Fibroblast of the aortic adventitia (primary cell): ENCODE measurements around the gene TIMP2. TPM values are rescaled to one million over a fixed set of nuclear protein-coding genes. Genes with fewer than 3 reads are reported as not detected.

Source experiments
- DNase-seq: peaks from one replicate; pipeline ENCODE4 v3.0.0-alpha.2; 2010; ENCODE audit warnings: low read depth
- H3K4me3 ChIP-seq: 2 replicates; pipeline ENCODE4 v1.5.1; 2011; ENCODE audit warnings: low read depth, mild to moderate bottlenecking, control low read depth, low read length, moderate library complexity
- total RNA-seq: library from RNA; depleted of rRNA; stranded (reverse); fragments of >200 nt; gene quantifications from 2 replicates; pipeline ENCODE4 v1.2.3, GENCODE V29; 2012; ENCODE audit warnings: low replicate concordance
- TF ChIP-seq, protein P1 (sequence below): IDR thresholded peaks from 2 replicates; pipeline ENCODE4 v1.5.1; 2011; ENCODE audit warnings: mild to moderate bottlenecking, low read length, control low read depth, inconsistent platforms; ENCODE audit not compliant: insufficient read depth

The TIMP2 gene
- total RNA-seq, 1 donor = 180 TPM

DNA sequence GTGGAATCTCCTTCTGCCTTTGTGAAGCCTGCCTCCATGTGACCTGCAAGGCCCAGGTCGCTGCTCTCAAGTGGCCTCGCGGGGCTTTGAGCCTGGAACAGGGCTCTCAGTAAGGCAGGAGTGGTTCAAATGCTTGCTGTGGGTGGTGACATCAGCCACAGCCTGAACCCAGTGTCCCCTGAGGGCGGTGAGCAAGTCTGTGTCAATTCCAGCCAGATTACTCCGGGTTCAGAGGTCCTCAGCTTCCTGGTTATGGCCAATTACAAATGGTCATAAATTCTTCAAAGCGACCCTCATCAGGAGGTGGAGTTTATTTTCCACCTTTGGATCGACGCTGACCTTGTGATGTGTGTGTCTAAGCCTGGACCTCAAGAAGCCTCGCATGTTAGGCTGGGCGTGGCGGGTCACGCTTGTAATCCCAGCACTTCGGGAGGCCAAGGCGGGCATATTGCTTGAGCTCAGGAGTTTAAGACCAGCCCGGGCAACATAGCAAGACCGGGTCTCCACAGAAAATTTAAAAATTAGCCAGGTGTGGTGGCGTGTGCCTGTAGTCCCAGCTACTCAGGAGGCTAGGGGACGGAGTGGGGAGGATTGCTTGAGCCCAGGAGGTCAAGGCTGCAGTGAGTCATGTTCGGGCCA, 37.3 kb upstream of the TIMP2 start:
- no peak overlapping the region for H3K4me3 ChIP-seq
- no peak for DNase-seq
- TF ChIP-seq, protein P1, sequence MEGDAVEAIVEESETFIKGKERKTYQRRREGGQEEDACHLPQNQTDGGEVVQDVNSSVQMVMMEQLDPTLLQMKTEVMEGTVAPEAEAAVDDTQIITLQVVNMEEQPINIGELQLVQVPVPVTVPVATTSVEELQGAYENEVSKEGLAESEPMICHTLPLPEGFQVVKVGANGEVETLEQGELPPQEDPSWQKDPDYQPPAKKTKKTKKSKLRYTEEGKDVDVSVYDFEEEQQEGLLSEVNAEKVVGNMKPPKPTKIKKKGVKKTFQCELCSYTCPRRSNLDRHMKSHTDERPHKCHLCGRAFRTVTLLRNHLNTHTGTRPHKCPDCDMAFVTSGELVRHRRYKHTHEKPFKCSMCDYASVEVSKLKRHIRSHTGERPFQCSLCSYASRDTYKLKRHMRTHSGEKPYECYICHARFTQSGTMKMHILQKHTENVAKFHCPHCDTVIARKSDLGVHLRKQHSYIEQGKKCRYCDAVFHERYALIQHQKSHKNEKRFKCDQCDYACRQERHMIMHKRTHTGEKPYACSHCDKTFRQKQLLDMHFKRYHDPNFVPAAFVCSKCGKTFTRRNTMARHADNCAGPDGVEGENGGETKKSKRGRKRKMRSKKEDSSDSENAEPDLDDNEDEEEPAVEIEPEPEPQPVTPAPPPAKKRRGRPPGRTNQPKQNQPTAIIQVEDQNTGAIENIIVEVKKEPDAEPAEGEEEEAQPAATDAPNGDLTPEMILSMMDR = no peak

DNA sequence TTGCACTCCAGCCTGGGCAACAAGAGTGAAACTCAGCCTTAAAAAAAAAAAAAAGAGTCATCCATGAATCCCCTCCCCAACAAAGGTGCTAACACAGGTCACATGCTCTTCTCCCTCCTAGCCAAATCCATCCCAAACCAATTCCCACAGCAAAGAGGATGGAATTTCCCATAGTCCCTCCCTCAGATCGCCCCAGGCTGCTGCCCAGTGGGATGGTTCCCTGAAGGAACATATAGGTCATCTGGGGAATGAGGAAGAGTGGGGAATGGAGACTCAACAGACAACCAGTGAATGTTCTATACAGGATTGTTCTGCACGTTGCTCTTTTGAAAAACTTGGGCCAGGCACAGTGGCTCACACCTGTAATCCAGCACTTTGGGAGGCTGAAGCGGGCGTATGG, 36.4 kb upstream of the TIMP2 start:
- TF ChIP-seq, protein P1 = no peak
- no peak for DNase-seq
- no peak overlapping the region for H3K4me3 ChIP-seq

DNA sequence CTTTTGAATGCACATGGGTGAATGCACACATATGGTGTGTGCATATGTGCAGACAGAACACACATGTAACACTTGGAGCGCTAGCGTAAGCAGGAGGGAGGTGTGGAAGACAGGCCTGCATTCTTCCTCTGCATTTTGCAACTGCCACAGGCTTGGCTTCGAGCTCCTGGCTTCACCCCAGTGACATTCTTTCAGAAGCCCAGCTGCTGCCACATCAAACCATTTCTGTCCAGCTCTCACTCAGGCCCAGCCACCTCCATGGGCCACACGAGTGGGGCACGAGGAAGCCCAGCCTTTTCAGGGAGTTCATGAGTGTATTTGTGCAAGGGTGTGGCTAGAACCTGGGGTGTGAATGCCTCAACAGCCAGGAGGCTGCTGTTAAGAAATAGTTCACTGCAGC, 35.7 kb upstream of the TIMP2 start:
- DNase-seq = peak; percentile 70
- no peak overlapping the region for H3K4me3 ChIP-seq
- TF ChIP-seq, protein P1 = peak; percentile 1

DNA sequence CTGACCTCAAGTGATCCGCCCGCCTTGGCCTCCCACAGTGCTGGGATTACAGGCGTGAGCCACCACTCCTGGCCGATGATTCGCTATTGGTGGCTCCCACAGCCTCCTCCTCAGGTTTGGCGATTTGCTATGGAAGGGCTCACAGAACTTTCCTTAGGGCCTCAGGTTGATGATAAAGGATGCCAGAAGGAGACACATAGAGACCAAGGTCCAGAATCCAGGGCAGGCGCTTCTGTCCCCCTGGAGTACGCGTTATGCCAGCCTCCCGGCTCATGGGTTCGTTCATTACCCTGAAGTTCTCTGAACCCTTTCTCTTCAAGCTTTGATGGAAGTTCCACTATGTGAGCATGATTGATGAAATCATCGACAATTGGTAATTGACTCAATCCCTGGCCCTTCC, 34.6 kb upstream of the TIMP2 start:
- DNase-seq = no peak
- no peak overlapping the region for H3K4me3 ChIP-seq
- TF ChIP-seq, protein P1 = no peak

DNA sequence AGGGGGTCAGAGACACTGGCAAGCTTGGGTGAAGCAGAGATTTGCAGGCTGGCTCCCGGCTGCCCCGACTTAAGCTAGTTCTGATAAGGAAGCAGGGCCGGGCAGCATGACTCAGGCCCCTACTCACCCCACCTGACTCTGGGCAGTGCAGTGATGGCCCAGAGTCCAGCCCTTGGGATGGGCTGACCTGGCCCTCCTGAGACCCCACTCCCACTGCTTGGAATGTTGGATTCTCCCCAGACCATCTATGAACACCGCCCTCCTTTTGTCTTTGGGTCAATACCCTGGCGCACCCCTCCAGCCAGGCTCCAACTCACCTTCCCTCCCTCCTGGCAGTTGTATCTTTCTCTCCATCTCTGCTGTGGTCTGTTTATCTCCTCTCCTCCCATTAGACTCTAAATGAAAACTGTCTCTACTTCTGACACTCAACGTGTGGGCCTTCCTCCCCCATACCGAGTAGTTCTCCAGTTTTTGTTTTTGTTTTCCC, 33.5 kb upstream of the TIMP2 start:
- peak; percentile 37 for DNase-seq
- no peak overlapping the region for H3K4me3 ChIP-seq
- TF ChIP-seq, protein P1 = no peak

DNA sequence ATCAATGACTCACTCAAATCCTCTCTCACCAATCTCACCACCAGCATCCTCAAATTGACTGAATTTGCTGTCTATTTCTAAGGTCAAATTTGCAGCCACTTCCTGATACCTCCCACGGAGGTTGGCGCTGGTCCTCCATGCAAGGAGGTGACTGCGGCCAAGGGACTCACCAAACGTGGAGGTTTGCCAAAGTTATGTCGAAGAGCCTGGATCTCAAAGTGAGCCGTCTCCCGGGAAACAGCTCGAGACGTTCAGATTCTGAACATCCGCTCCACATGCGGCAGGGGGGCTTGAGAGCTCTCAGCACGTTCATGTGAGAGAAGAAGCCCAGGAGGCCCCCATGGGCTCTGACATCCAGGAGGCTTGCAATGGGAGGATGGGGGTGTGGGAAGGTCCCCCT, 31.9 kb upstream of the TIMP2 start:
- DNase-seq = peak; percentile 34
- TF ChIP-seq, protein P1 = no peak

DNA sequence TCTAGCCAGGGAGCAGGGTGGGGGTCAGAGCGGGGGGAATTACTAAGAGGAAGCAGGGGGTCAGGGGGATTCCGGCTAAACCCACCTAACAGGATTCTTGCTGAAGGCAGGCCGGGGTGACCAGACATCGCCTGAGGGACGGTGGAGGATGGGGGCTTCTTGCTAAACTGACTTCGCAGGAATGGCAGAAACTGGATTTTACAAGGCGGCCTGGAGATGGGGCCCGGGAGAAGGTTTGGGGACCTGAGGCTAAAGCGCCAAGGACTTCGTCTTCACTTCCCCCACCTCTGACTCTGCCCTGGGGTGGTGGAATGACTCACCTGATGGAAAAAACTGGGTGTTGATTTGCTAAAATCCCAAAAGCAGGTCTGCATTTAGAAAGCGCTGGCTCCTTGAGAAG, 31.1 kb upstream of the TIMP2 start:
- DNase-seq = no peak
- TF ChIP-seq, protein P1 = no peak
- no peak overlapping the region for H3K4me3 ChIP-seq

More for the DNA sequence above, 31.9 kb upstream of the TIMP2 start:
- no peak overlapping the region for H3K4me3 ChIP-seq
